Prostate gland (tissue), 2 donors: ENCODE data around the gene RPP21. TPM values are rescaled to one million over a fixed set of nuclear protein-coding genes. Genes with fewer than 3 reads are reported as not detected.
A peak's percentile ranks its signal among the peaks of the same experiment; 100 is the strongest.

ENCODE experiments used
- DNase-seq: peaks from one replicate; pipeline ENCODE4 v3.0.0-alpha.2; 2019; ENCODE audit warnings: low spot score
- H3K27ac ChIP-seq, 2 donors: fragments of 200-600 bp; sonication (generic); 2 replicates each; pipeline ENCODE4 v1.5.1; 2017 to 2019
- H3K27me3 ChIP-seq: fragments of 200-600 bp; sonication (generic); replicated peaks from 2 replicates; pipeline ENCODE4 v1.5.1; 2019; ENCODE audit not compliant: insufficient read depth
- H3K36me3 ChIP-seq, 2 donors: fragments of 200-600 bp; sonication (generic); 1 replicate in 1 of 2; 2 replicates in 1 of 2; pipeline versions ENCODE4 v1.5.1 to v1.8.1; 2017 to 2019
- H3K4me1 ChIP-seq: fragments of 200-600 bp; sonication (generic); replicated peaks from 2 replicates; pipeline ENCODE4 v1.5.1; 2019
- H3K4me3 ChIP-seq, 2 donors: fragments of 200-600 bp; sonication (generic); 2 replicates each; pipeline ENCODE4 v1.5.1; 2017 to 2019
- H3K9me3 ChIP-seq: fragments of 200-600 bp; sonication (generic); 2 replicates; pipeline ENCODE4 v1.5.1; 2017
- CTCF ChIP-seq, 4 experiments: fragments of 200-600 bp in 2 of 4; fragments of 450-650 bp in 2 of 4; sonication (generic) in 2 of 4; IDR thresholded peaks; 1 replicate in 3 of 4; 2 replicates in 1 of 4; pipeline ENCODE4 v1.5.1; 2016 to 2019; ENCODE audit warnings: antibody characterized with exemption in 4 of 4, mild to moderate bottlenecking in 2 of 4, moderate library complexity in 2 of 4
- POLR2A ChIP-seq: fragments of 450-650 bp; IDR thresholded peaks from one replicate; pipeline ENCODE4 v1.6.1; 2016; ENCODE audit warnings: antibody characterized with exemption, mild to moderate bottlenecking
- POLR2AphosphoS5 ChIP-seq: sonication (generic); formaldehyde crosslinking; IDR thresholded peaks from one replicate; pipeline ENCODE4 v1.6.1; 2017; ENCODE audit warnings: antibody characterized with exemption
- WGBS: methylation state at CpG from one replicate; pipeline ENCODE4 v1.1.5; 2018; 5-methylcytosine and 5-hydroxymethylcytosine counted together
- intact Hi-C: fragments of 100-400 bp; cut with DNase I; formaldehyde crosslinking; loops from one replicate; pipeline ENCODE4 v1.14.2; 2022
- total RNA-seq, 2 donors: library from RNA; depleted of rRNA; stranded (reverse); fragments of >200 nt; gene quantifications; one replicate each; pipeline ENCODE4 v1.1.0, GENCODE V29; 2016

Gene RPP21
- total RNA-seq, result 100 to 1,000 TPM in 1 of 2 donors, 10 to 100 TPM in 1; 86.7 to 121 TPM

- Histone ChIP-seq H3K36me3 (peaks cover 0 to 6% of the 10 kb centered on the region in 2 donors), H3K4me1 (no peaks in the 10 kb centered on the region), H3K4me3 (peak within 1 kb of the TSS; percentile 76 to 77), H3K27ac (peak within 1 kb of the TSS; percentile 86 to 91), H3K27me3 (no peaks in the 10 kb centered on the region), H3K9me3 (no peaks in the 10 kb centered on the region)
- WGBS, result 3% methylated on average over 61 of the region's 64 CpGs
- peak; percentile 83 for DNase-seq
- intact Hi-C loops, result no loop called here
- peak in 1 of 4 experiments; percentile 2 for TF ChIP-seq CTCF (IDR thresholded peaks at IDR 0.05)
- TF ChIP-seq POLR2A, result peak; percentile 77
- peak; percentile 91 for TF ChIP-seq POLR2AphosphoS5
Observed at GRCh38 chr6:30344868-30345671, at the start of gene RPP21. Gene RPP21 (plus strand): TSS chr6:30345156. CDS start chr6:30345172, 16 bp downstream.

GRCh38 chr6:30295837-30296236, 49.1 kb upstream of the RPP21 start:
- DNase-seq, result no peak
- H3K27me3 ChIP-seq, result no peaks in the 10 kb centered on the region
- H3K27ac ChIP-seq, result no peak overlapping the region
- WGBS, result 88% methylated on average over 2 of the region's 2 CpGs
- no peaks in the 10 kb centered on the region for H3K9me3 ChIP-seq
- peaks cover 0 to 4% of the 10 kb centered on the region in 2 donors for H3K36me3 ChIP-seq
- H3K4me1 ChIP-seq, result no peaks in the 10 kb centered on the region
- no peak for TF ChIP-seq CTCF (IDR thresholded peaks at IDR 0.05)
- no peak for TF ChIP-seq POLR2AphosphoS5
- no peak for TF ChIP-seq POLR2A
- intact Hi-C loops, result no loop called here
- no peak overlapping the region for H3K4me3 ChIP-seq

- H3K4me3 ChIP-seq, result no peak overlapping the region
- intact Hi-C loops, result no loop called here
- no peaks in the 10 kb centered on the region for H3K4me1 ChIP-seq
- H3K27ac ChIP-seq, result no peak overlapping the region
- WGBS, result 95% methylated on average over 2 of the region's 2 CpGs
- H3K27me3 ChIP-seq, result no peaks in the 10 kb centered on the region
- TF ChIP-seq POLR2A (no peak), POLR2AphosphoS5 (no peak), CTCF (IDR thresholded peaks at IDR 0.05) (no peak)
- H3K36me3 ChIP-seq, result no peaks in the 10 kb centered on the region
- DNase-seq, result no peak
- H3K9me3 ChIP-seq, result no peaks in the 10 kb centered on the region
Observed at GRCh38 chr6:30304002-30304401, 41.0 kb upstream of the RPP21 start.

GRCh38 chr6:30311101-30311500, 33.9 kb upstream of the RPP21 start:
- intact Hi-C loops, result no loop called here
- DNase-seq, result no peak
- Histone ChIP-seq H3K4me3 (no peak overlapping the region), H3K9me3 (no peaks in the 10 kb centered on the region), H3K4me1 (no peaks in the 10 kb centered on the region), H3K36me3 (no peaks in the 10 kb centered on the region), H3K27me3 (no peaks in the 10 kb centered on the region), H3K27ac (no peak overlapping the region)
- TF ChIP-seq POLR2AphosphoS5 (no peak), POLR2A (no peak), CTCF (IDR thresholded peaks at IDR 0.05) (no peak)
- WGBS, result 69% methylated on average over 3 of the region's 3 CpGs

GRCh38 chr6:30311671-30312070, 33.3 kb upstream of the RPP21 start:
- TF ChIP-seq POLR2AphosphoS5 (no peak), CTCF (IDR thresholded peaks at IDR 0.05) (no peak), POLR2A (no peak)
- Histone ChIP-seq H3K27me3 (no peaks in the 10 kb centered on the region), H3K4me3 (no peak overlapping the region), H3K27ac (no peak overlapping the region), H3K9me3 (no peaks in the 10 kb centered on the region), H3K36me3 (no peaks in the 10 kb centered on the region), H3K4me1 (no peaks in the 10 kb centered on the region)
- no peak for DNase-seq
- intact Hi-C loops, result no loop called here
- WGBS, result 71% methylated on average over 1 of the region's 1 CpG
